Measurements from ENCODE around the gene NRBF2.

NRBF2 gene

GRCh38 chr10:63171255-63171855 lies 38.2 kb downstream of the NRBF2 start:
- no peak for TF ChIP-seq CTCF (IDR thresholded peaks at IDR 0.05; ENCODE audit: low read depth, low read length)
- Histone ChIP-seq H3K27me3 (ENCODE audit: insufficient read depth, low read depth, severe bottlenecking) (no peaks in the 10 kb centered on the region), H3K36me3 (peaks cover 63% of the 10 kb centered on the region), H3K27ac (no peak overlapping the region), H3K4me3 (ENCODE audit: low read depth, low read length) (no peak overlapping the region), H3K9me3 (ENCODE audit: severe bottlenecking) (no peaks in the 10 kb centered on the region)
- no peak for DNase-seq

GRCh38 chr10:63171926-63172325 lies 38.8 kb downstream of the NRBF2 start:
- no peak for DNase-seq
- H3K4me3 ChIP-seq (ENCODE audit: low read depth, low read length), result no peak overlapping the region
- no peak overlapping the region for H3K27ac ChIP-seq
- no peaks in the 10 kb centered on the region for H3K27me3 ChIP-seq (ENCODE audit: insufficient read depth, low read depth, severe bottlenecking)
- TF ChIP-seq CTCF (IDR thresholded peaks at IDR 0.05; ENCODE audit: low read depth, low read length), result no peak
- H3K9me3 ChIP-seq (ENCODE audit: severe bottlenecking), result no peaks in the 10 kb centered on the region
- H3K36me3 ChIP-seq, result peaks cover 64% of the 10 kb centered on the region

GRCh38 chr10:63173468-63174232 lies 40.5 kb downstream of the NRBF2 start:
- H3K27ac ChIP-seq, result no peak overlapping the region
- DNase-seq, result no peak
- no peak overlapping the region for H3K4me3 ChIP-seq (ENCODE audit: low read depth, low read length)
- H3K36me3 ChIP-seq, result peaks cover 80% of the 10 kb centered on the region
- H3K27me3 ChIP-seq (ENCODE audit: insufficient read depth, low read depth, severe bottlenecking), result no peaks in the 10 kb centered on the region
- H3K9me3 ChIP-seq (ENCODE audit: severe bottlenecking), result no peaks in the 10 kb centered on the region
- TF ChIP-seq CTCF (IDR thresholded peaks at IDR 0.05; ENCODE audit: low read depth, low read length), result no peak

- no peak overlapping the region for H3K4me3 ChIP-seq (ENCODE audit: low read depth, low read length)
- no peak overlapping the region for H3K27ac ChIP-seq
- DNase-seq, result no peak
- TF ChIP-seq CTCF (IDR thresholded peaks at IDR 0.05; ENCODE audit: low read depth, low read length), result no peak
- H3K36me3 ChIP-seq, result peaks cover 86% of the 10 kb centered on the region
- no peaks in the 10 kb centered on the region for H3K9me3 ChIP-seq (ENCODE audit: severe bottlenecking)
- no peaks in the 10 kb centered on the region for H3K27me3 ChIP-seq (ENCODE audit: insufficient read depth, low read depth, severe bottlenecking)
Measured at GRCh38 chr10:63175534-63175933, 42.4 kb downstream of the NRBF2 start.

- DNase-seq, result no peak
- H3K27me3 ChIP-seq (ENCODE audit: insufficient read depth, low read depth, severe bottlenecking), result no peaks in the 10 kb centered on the region
- H3K9me3 ChIP-seq (ENCODE audit: severe bottlenecking), result no peaks in the 10 kb centered on the region
- no peak for TF ChIP-seq CTCF (IDR thresholded peaks at IDR 0.05; ENCODE audit: low read depth, low read length)
- H3K36me3 ChIP-seq, result peaks cover 83% of the 10 kb centered on the region
- no peak overlapping the region for H3K4me3 ChIP-seq (ENCODE audit: low read depth, low read length)
- H3K27ac ChIP-seq, result no peak overlapping the region
Measured at GRCh38 chr10:63192826-63193225, 59.7 kb downstream of the NRBF2 start.

All from WERI-Rb-1 (cell line).